GM12865 (cell line): Measurements from ENCODE around the gene HTRA3.

Source experiments
- DNase-seq: peaks from one replicate; pipeline ENCODE4 v3.0.0; 2010; ENCODE audit warnings: low read depth
- H3K4me3 ChIP-seq: 2 replicates; pipeline ENCODE4 v1.5.1; 2011; ENCODE audit warnings: mild to moderate bottlenecking, low read depth, low read length, control low read depth
- TF ChIP-seq, protein P1 (sequence below): IDR thresholded peaks from 2 replicates; pipeline ENCODE4 v1.5.1; 2011; ENCODE audit warnings: low read length, control low read depth, low read depth, inconsistent platforms; ENCODE audit not compliant: insufficient read depth; ENCODE audit errors: missing control alignments

Gene HTRA3

DNA sequence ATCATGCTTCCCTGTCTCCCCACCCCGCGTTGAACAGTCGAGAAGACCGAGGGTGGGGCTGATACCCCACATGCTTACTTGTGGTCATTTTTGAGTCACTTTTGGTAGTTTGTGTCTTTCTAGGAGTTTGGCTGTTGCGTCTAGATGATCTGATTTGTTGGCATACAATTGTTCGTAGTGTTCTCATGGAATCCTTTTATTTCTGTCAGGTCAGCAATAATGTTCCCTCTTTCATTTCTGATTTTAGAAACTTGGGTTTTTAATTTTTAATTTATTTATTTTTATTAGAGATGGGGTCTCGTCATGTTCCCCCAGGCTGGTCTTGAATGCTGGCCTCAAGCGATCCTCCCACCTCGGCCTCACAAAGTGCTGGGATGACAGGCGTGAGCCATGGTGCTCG is 39.5 kb upstream of the HTRA3 start:
- DNase-seq: no peak
- TF ChIP-seq, protein P1, sequence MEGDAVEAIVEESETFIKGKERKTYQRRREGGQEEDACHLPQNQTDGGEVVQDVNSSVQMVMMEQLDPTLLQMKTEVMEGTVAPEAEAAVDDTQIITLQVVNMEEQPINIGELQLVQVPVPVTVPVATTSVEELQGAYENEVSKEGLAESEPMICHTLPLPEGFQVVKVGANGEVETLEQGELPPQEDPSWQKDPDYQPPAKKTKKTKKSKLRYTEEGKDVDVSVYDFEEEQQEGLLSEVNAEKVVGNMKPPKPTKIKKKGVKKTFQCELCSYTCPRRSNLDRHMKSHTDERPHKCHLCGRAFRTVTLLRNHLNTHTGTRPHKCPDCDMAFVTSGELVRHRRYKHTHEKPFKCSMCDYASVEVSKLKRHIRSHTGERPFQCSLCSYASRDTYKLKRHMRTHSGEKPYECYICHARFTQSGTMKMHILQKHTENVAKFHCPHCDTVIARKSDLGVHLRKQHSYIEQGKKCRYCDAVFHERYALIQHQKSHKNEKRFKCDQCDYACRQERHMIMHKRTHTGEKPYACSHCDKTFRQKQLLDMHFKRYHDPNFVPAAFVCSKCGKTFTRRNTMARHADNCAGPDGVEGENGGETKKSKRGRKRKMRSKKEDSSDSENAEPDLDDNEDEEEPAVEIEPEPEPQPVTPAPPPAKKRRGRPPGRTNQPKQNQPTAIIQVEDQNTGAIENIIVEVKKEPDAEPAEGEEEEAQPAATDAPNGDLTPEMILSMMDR: no peak
- H3K4me3 ChIP-seq: no peak overlapping the region

DNA sequence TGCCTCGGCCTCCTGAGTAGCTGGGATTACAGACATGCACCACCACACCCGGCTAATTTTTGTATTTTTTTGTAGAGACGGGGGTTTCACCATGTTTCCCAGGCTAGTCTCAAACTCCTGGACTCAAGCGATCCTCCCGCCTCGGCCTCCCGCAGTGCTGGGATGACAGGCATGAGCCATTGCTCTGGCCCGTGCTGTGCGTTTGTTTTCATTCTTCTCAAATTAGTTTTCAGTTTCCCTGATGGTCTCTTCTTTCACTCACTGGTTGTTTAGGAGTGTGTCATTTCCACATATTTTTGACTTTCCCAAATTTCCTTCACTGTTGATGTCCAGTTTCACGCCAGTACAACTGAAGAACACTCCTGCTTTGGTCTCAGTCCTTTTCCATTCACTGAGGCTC is 38.7 kb upstream of the HTRA3 start:
- TF ChIP-seq, protein P1: no peak
- no peak overlapping the region for H3K4me3 ChIP-seq
- no peak for DNase-seq

DNA sequence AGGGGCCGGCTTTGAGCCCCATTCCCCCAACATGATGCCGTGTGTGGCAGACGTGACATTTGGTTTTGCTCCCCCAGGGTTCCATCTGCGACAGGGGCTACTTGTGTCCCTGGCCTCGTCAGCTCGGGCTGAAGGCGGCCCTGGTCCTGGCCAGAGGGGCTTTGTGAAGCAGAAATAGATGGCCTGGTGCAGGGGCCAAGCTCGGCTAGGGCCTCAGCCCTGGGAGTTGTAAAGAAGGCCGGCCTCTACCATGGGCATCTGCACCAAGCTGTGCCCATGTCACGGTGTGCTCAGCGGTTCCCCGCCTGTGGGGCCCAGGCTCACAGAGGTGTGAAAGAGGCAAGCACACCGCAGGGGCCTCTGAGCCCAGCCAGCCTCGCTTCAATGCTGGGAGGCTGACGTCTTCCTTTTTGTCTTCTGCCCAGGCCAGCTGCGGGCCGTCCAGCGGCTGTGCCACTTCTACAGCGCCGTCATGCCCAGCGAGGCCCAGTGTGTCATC is 38.0 kb upstream of the HTRA3 start:
- TF ChIP-seq, protein P1: no peak
- no peak for DNase-seq
- no peak overlapping the region for H3K4me3 ChIP-seq

DNA sequence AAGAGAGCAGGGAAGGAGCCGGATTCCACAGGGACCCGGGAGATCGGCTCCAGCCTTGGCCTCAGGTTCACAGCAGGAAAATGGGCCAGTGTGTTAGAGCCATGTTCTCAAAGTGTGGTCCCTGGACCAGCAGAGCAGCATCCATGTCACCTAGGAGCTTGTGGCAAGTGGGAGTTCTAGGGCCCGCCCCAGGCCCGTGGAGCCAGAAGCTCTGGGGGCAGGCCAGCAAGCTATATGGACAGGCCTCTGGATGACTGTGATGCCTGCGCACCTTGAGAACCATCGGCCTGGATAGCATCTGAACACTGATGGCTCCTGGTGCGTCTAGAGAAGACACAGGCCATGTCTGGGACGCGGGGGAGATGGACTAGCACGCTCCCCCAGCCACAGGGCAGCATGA is 36.8 kb upstream of the HTRA3 start:
- no peak for DNase-seq
- TF ChIP-seq, protein P1: no peak
- H3K4me3 ChIP-seq: no peak overlapping the region

DNA sequence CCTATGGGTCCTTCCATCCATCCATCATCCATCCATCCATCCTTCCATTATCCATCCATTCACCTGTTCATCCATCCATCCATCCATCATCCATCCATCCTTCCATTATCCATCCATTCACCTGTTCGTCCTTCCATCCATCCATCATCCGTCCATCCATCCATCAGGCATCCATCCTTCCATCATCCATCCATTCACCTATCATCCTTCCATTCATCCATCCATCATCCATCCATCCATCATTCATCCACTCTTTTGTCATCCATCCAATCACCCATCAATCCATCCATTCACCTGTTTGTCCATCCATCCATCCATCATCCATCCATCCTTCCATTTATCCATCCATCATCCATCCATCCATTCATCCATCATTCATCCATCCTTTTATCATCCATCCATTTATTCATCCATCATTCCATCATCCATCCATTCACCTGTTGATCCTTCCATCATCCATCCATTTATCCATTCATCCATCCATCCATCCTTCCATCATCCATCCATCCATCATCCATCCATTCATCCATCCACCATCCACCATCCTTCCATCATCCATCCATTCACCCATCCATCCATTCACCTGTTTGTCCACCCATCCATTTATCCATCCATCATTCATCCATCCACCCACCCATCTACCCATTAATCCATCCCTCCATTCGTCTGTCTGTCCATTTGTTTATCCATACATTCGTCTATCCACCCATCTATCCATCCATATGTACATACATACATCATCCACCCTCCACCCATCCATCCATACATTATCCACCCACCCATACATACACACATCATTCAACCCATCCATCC is 35.7 kb upstream of the HTRA3 start:
- TF ChIP-seq, protein P1: no peak
- DNase-seq: no peak
- no peak overlapping the region for H3K4me3 ChIP-seq

DNA sequence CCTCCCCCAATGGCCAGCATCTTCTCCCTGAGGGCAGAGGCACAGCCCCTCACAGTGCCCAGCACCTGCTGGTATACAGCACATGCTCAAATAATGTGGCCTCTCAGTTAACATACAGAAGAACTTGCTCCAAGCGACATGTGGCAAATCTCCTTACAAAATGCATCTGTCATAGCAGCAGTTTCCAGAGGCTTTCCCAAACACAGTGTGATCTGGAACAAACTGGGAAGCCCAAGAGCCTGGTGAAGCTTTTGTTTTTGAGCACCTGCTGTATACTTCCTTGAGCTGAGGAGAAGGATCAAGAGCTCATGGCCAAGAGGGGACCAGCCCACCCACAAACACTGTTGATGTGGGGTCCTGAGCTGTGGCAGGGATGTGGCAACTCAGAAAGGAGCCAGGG is 34.8 kb upstream of the HTRA3 start:
- no peak for DNase-seq
- TF ChIP-seq, protein P1: no peak
- H3K4me3 ChIP-seq: no peak overlapping the region

DNA sequence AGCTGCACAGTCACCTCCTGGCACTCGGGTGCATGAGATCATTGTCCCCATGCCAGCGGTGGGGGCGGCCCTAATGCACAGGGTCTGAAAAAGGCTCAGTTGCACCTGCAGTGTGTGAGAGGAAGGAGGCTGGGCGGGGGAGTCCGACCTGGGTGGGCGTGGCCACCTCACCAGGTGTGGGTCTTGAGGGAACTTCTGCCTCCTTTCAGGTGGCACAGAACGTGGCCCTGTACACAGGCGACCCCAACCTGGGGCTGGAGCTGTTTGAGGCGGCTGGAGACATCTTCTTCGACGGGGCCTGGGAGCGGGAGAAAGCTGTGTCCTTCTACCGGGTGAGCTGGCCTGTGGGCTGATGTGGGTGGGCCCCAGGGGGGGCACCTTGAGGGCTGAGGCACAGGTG is 34.3 kb upstream of the HTRA3 start:
- TF ChIP-seq, protein P1: no peak
- H3K4me3 ChIP-seq: no peak overlapping the region
- DNase-seq: no peak
